GM21360 (cell line): Measurements from ENCODE around the gene OR2A12.
"Not testable (repeated sequence)": the region's sequence is repeated elsewhere in the genome, so short reads cannot be mapped to it uniquely, and the experiment has no call there.

Experiments used
- ATAC-seq: cut with Tn5 transposase; IDR thresholded peaks from one replicate; pipeline ENCODE4 v1.9.1; 2021; ENCODE audit warnings: mild to moderate bottlenecking, moderate library complexity; ENCODE audit not compliant: unreplicated experiment

The OR2A12 gene

DNA sequence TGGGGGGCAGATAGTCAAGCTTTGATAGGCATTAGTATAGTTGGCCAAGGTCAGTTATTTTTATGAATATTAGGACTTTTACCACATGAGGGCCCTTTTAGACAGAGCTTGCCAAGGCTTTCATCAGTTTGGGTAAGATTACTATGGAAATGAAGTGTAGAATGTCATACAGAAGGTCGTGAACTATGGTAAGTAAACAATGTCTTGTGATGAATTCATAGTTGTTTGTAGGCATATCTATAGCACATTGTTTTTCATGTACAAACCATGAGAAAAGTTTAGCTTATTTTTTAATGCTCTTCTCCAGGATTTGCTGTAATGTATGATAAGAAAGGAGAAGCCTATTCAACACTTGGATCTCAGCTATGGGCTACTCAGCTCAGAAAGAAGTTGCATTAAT, 27.6 kb downstream of the OR2A12 start:
- ATAC-seq = no peak

DNA sequence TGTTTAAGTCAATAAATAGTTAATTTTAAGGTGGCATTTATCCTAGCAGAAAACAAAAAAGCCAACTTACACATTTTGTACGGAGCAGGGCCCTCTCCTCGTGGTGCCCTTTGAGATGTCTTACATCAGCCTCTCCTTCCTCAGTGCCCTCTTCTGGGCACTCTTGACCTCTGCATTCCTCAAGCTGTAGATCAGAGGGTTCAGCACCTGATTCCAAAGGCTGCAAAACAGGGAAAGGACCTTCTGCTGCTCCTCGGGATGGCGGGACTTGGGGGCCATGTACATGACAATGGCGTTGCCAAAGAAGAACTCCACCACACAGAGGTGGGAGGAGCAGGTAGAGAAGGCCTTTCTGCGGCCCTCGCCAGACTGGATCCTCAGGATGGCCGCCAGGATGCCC, 32.3 kb downstream of the OR2A12 start:
- no peak for ATAC-seq

DNA sequence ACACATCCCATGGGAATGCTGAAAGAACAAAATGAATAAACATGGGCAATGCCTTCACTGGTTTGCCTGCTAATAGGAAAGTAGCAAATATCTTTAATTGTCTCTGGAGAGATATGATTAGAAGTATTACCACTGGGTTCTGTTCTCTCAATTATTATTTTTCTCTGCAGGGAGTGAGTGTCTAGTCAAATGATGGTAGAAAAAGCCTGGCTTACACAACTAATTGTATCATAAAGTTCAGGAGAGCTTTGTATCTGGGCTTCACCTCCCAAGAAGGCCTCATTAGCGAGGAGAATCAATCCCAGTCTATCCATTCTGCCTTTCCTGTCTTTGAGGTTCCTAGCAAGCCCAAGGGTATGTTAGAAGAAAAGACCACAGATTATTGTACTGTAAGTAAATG, 36.8 kb downstream of the OR2A12 start, which contains the start of gene OR2A14:
Gene OR2A14, plus strand, starts transcription at position 301 of the 400 bp plus-strand sequence. CDS start 5,937 bp downstream, outside the sequence.
- no peak for ATAC-seq

DNA sequence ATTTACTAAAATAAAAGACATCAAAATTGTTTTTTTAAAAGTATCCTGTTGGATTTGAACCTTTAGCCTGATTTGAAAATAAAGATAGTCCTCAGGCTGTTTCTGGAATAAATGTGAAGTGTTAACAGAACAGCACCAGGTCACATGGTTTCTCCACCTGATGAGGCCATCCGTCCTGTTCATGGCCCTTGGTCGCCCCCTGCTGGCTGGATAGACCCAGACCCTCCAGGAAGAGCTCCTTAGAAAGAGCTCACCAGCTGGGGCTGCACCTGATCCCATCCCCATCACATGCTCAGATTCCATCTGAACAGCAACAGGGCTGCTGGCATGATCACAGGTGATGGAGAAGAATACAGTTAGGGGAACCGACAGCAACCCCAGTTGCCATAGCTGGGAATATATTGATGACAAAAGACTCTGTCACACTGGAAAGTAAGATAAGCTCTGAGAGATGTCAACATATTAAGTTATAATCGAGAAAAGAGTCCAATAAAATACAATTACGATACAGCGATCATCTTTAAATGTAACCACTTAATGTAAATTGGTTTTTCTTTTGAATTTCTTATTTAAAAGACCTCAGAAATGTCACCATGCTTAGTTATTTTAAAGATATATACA, 41.7 kb downstream of the OR2A12 start:
- peak; percentile 100 for ATAC-seq

DNA sequence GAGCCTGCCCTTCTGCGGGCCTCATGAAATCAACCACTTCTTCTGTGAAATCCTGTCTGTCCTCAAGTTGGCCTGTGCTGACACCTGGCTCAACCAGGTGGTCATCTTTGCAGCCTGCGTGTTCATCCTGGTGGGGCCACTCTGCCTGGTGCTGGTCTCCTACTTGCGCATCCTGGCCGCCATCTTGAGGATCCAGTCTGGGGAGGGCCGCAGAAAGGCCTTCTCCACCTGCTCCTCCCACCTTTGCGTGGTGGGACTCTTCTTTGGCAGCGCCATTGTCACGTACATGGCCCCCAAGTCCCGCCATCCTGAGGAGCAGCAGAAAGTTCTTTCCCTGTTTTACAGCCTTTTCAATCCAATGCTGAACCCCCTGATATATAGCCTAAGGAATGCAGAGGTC, 43.5 kb downstream of the OR2A12 start:
- not testable (repeated sequence) for ATAC-seq

DNA sequence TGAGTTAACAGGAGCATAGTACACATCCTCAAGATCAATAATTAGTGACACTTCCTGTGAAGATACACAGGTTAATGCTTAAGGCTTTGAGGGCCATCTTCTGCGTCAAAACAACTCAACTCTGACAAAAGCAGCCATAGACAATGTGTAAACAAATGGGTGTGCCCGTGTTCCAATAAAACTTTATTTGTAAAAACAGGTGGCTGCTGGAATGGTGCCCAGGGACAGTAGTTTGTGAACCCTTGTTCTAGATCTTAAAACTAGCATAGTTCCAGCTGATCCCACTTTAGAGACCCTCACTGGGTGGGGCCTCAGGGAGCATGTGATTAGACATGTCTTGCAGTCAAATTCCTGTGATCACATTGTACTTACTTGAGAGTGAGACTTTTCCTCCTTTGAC, 44.7 kb downstream of the OR2A12 start:
- no peak for ATAC-seq

DNA sequence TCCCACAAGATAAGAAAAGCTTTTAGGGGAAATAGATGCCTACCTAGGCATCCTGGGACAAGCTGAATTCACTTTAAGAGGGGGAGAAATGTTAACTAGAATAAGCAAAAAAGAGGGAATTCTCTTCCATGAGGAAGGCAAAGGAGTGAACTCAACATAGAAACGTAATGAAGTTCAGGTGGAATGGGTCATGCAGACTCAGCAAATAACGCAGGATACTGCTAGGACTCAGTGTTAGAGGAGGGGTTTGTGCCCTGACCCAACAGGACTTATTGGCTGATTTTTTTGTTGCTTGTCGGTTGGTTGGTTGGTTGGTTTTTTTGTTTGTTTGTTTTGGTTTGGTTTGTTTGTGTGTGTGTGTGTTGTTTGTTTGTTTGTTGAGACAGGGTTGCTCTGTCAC, 46.2 kb downstream of the OR2A12 start:
- no peak for ATAC-seq

DNA sequence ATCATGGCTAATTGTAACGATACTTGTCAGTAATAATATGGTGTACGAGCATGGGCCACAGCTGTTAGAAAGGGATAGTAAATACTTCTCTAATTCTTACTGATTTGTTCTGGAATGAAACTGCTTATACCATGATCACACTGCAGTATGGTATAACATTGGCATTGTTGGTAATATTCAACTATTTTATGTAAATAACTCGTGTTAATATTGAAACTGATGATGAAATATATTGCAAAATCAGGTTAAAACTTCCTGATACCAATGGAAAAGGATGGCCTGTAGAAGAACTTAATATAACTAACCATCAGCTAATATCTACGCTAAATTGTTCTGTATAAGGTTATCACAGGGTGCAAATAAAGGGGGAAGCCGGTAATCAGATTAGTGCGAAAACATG, 47.2 kb downstream of the OR2A12 start:
- no peak for ATAC-seq

DNA sequence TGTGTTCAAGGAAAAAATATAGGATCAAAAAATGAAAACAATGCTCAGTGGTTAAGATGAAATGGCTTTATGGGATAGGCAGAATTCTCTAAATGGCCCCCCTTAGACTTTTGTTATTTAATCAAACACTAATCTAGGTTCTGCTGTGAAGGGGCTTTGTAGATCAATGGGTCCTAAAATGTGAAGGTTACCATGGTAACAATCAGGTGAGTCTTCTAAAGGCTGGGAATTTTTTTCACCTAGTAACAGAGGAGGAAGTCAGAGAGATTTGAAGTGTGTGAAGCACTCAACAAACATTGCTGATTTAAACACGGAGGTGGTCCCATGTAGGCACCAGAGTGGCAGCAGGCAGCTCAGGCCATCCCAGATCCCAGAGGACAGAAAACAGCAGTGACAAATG, 48.0 kb downstream of the OR2A12 start:
- ATAC-seq = no peak

DNA sequence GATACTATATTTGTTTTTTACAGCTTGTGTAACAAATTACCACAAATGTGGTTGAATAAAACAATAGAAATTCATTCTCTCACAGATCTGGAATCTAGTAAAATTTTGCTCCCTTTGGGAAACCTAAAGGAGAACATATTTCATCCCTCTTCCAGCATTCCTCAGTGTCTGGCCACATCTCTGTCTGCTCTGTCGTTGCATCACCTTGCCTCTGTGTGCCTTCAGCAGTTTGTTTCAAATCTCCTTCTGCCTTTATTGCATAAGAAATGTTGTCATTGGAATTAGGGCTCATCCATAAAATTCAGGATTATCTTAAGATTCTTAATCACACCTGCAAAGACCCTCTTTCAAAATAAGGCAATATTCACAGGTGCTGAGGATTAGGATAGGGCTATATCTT, 51.4 kb downstream of the OR2A12 start:
- no peak for ATAC-seq

DNA sequence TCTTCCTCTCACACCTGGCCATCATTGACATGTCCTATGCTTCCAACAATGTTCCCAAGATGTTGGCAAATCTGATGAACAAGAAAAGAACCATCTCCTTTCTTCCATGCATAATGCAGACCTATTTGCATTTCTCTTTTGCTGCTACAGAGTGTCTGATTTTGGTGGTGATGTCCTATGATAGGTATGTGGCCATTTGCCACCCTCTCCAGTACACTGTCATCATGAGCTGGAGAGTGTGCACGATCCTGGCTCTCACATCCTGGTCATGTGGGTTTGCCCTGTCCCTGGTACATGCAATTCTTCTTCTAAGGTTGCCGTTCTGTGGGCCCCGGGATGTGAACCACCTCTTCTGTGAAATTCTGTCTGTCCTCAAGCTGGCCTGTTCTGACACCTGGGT, 56.1 kb downstream of the OR2A12 start:
- no peak for ATAC-seq

DNA sequence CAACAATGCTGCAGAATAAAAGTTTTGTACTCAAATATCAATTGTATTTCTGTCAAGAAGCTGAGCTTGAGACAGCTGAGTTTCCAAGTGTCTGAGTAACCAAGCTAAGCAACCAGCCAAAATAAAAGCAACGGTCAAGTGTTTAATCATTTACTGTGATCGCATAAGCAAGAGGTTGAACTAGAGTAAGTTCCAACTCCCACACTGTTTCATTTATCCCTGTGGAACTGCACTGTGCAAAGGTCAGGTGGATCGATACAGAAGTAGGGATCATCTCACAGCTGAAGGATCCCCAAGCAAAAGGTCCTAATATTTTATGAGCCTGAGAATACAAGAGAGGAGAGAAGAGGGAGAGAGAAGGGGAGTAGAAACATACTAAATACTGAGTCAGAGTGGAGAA, 58.3 kb downstream of the OR2A12 start:
- no peak for ATAC-seq

DNA sequence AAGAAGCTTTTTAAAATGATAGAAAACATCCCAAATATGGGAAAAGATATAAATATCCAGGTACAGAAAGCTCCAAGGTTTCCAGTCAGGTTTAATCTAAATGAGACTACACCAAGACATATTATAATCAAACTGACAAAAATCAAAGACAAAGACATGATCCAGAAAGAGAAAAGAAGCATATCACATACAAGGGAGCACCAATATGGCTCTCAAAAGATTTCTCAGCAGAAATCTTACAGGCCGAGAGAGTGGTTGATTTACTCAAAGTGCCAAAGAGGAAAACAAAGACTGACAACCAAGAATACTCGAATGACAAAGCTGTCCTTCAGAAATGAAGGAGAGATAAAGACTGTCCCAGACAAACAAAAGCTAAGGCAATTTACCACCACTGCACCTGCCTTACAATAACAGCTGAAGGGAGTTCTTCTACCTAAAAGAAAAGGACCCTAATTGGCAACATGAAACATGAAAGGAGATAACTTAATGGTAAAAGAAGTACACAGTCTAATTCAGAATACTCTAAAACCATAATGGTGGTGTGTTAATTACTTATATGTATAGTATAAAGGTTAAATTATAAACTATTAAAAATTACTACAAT, 62.2 kb downstream of the OR2A12 start:
- ATAC-seq = no peak
